VCaP (cell line): ENCODE data around the gene PLA2G5.

Source experiments
- H3K27ac ChIP-seq: fragments of 450-650 bp; 2 replicates; pipeline ENCODE4 v1.5.1; 2017
- TF ChIP-seq, protein P1 (sequence below): fragments of 450-650 bp; conservative IDR thresholded peaks from 2 replicates; pipeline ENCODE4 v1.5.1; 2017; ENCODE audit warnings: mild to moderate bottlenecking, moderate library complexity

PLA2G5 gene

DNA sequence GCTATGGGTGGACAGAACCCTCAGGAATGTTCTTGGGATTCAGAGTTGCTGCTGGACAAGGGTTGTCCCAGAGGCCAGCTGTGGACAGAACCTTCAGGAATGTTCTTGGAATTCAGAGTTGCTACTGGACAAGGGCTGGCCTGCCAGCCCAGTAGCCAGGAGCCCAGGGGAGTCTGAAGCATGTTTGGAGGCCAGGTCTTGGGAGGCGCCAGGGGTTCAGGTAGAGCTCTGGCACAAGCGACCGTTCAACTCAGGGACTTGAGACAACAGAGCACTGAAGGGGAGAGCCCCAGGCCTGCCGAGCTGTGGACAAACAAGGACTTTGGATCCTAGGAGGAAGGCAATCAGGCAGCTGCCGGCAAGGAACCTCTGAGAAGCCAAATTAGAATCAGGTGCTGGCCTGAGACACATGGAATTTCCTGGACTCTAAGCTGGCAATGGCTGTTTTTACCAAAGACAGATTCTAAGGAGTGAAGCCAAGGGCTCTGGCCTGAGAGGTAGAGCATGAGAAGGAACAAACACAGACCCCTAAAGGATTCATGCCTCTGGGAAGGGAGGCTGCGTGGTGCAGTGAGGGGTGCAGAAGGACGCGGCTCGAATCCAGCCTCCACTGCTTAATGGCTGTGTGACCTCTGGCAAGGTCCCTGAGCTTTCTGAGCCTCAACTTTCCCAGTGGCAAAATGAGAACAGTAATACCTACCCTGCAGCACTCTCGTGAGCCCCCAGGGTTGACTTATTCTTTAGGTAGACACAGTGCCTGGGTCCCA lies 13.4 kb downstream of the PLA2G5 start:
- no peak overlapping the region for H3K27ac ChIP-seq
- TF ChIP-seq, protein P1, sequence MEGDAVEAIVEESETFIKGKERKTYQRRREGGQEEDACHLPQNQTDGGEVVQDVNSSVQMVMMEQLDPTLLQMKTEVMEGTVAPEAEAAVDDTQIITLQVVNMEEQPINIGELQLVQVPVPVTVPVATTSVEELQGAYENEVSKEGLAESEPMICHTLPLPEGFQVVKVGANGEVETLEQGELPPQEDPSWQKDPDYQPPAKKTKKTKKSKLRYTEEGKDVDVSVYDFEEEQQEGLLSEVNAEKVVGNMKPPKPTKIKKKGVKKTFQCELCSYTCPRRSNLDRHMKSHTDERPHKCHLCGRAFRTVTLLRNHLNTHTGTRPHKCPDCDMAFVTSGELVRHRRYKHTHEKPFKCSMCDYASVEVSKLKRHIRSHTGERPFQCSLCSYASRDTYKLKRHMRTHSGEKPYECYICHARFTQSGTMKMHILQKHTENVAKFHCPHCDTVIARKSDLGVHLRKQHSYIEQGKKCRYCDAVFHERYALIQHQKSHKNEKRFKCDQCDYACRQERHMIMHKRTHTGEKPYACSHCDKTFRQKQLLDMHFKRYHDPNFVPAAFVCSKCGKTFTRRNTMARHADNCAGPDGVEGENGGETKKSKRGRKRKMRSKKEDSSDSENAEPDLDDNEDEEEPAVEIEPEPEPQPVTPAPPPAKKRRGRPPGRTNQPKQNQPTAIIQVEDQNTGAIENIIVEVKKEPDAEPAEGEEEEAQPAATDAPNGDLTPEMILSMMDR, result no peak

DNA sequence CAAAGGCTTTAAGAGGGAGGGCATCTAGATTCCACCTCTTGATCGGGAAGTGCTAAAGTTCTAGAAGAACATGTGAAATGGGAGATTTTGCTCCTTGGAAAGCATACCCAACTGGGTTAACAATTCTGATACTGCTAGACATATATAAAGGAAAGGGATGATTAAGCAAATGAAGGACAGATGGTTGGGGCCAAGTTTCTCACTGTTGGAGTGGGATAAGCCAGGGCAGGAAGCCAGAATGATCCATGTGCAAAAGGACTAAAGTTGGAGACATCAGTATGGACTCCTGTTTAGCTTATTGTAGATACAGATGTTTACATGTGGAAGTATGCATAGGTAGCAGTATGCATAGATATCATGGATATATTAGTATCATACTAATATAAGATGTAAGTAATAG lies 16.8 kb downstream of the PLA2G5 start:
- TF ChIP-seq, protein P1, result no peak
- no peak overlapping the region for H3K27ac ChIP-seq

DNA sequence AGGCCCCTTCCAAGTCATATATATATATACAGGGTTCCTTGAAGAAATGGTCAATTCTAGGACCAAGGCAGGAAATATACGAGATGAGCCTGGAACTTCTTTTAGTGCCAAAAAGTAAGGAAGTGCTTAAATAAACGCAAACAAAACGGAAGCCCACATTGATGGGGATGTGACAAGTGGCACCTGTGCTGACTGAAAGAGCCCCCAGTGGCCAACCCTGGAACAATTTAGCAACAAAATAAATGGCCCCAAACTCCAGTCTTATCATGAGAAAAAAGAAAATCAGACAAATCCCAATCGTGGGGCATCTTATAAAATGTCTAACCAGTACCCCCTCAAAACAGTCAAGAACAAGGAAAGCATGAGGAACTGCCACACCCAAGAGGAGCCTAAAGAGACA lies 17.7 kb downstream of the PLA2G5 start:
- H3K27ac ChIP-seq, result no peak overlapping the region
- TF ChIP-seq, protein P1, result no peak; the same call in 1 of the 2 replicates

DNA sequence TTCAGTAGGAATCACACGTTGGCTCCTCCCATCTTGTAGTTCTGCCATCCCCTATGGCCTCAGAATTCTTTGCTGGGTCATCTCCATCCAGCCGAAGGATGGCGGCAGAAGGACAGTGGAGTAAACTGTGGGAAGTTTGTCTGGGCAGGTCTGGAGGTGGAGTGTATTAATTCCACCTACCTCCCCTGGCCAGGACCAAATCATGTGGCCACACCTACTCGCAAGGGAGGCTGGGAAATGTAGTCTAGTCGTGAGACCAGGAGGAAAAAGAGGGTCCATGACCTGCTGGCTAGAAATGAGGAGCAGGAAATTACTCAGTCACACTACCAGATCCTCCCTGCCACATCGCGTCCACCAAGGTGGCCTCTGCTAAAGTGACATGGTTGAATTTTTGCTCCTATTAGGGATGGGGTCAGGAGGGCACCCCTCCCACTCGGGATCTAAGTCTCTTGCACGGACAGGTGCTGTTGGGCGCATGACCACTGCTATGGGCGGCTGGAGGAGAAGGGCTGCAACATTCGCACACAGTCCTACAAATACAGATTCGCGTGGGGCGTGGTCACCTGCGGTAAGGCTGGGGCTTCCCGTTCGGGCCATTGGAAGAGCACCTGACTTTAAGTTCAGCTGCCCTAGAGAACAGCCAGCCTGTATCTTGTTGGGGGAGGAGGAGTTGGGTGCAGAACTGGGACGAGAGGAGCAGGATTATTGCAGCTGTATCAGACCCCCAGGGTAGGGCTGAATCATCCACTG lies 19.5 kb downstream of the PLA2G5 start:
- H3K27ac ChIP-seq, result no peak overlapping the region
- TF ChIP-seq, protein P1, result no peak

DNA sequence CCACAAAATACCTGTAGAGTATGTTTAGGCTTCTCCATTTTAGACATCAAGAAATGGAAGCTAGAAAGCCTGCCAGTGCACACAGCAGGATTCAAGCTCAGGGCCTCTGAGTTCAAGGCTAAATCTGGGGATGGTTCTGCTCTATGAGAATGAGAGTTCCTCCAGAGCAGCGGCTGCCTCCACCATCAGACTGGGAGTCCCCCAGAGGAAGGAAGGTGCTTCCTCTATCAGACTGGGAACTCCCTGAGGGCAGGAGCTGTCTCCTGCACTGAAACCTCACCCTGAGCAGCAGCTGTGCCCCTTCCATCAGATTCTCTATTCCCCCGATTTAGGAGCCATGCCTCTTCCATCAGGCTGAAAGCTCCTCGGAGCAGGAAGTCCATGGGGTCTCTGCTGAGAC lies 20.1 kb downstream of the PLA2G5 start:
- H3K27ac ChIP-seq, result no peak overlapping the region
- TF ChIP-seq, protein P1, result no peak

DNA sequence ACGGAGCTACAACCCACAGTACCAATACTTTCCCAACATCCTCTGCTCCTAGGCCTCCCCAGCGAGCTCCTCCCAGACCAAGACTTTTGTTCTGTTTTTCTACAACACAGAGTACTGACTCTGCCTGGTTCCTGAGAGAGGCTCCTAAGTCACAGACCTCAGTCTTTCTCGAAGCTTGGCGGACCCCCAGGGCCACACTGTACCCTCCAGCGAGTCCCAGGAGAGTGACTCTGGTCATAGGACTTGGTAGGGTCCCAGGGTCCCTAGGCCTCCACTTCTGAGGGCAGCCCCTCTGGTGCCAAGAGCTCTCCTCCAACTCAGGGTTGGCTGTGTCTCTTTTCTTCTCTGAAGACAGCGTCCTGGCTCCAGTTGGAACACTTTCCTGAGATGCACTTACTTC lies 20.6 kb downstream of the PLA2G5 start:
- H3K27ac ChIP-seq, result no peak overlapping the region
- TF ChIP-seq, protein P1, result no peak

DNA sequence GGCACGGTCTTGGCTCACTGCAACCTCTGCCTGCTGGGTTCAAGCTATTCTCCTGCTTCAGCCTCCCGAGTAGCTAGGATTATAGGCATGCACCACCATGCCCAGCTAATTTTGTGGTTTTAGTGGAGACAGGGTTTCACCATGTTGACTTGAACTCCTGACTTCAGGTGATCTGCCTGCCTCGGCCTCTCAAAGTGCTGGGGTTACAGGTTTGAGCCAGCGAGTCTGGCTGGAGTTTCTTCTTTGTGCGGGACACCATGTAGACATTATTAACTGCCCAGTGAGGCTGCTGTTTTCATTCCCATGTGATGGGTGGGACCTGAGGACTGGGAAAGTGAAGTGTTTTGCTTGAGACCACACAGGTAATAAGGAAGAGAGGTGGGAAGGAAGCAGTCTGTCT lies 23.3 kb downstream of the PLA2G5 start:
- TF ChIP-seq, protein P1, result no peak
- no peak overlapping the region for H3K27ac ChIP-seq
